Choroid plexus epithelial cell (primary cell): ENCODE data around the gene ELL3.

ENCODE experiments used
- DNase-seq: peaks from one replicate; pipeline ENCODE4 v3.0.0-alpha.2; 2010; ENCODE audit warnings: low read depth
- H3K4me3 ChIP-seq: 2 replicates; pipeline ENCODE4 v1.5.1; 2011; ENCODE audit warnings: low read depth, mild to moderate bottlenecking, control low read depth, low read length, moderate library complexity
- TF ChIP-seq, protein P1 (sequence below): conservative IDR thresholded peaks from 2 replicates; pipeline ENCODE4 v1.5.1; 2011; ENCODE audit warnings: low read depth, mild to moderate bottlenecking, control low read depth, inconsistent platforms, low read length, moderate library complexity

Gene ELL3

DNA sequence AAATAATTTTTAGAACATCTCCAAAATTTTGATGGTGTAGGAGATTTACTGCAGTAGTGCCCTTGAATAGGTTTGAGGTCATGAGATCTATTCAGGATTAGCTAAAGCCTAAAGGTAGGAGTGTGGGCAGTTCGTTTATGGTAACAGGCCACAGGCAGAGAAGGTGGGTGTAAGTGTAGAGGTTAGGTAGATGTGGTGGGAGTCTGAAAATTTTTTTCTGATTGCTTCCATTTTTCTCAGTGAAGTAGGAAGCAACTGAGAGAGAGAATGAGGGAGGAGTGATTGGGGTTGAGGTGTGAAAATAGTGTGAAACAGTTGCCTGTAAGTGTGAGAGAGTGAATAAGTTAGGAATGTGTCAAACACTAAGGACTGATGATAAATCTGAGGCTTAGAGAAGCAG lies 2.2 kb upstream of the ELL3 start:
- TF ChIP-seq, protein P1, sequence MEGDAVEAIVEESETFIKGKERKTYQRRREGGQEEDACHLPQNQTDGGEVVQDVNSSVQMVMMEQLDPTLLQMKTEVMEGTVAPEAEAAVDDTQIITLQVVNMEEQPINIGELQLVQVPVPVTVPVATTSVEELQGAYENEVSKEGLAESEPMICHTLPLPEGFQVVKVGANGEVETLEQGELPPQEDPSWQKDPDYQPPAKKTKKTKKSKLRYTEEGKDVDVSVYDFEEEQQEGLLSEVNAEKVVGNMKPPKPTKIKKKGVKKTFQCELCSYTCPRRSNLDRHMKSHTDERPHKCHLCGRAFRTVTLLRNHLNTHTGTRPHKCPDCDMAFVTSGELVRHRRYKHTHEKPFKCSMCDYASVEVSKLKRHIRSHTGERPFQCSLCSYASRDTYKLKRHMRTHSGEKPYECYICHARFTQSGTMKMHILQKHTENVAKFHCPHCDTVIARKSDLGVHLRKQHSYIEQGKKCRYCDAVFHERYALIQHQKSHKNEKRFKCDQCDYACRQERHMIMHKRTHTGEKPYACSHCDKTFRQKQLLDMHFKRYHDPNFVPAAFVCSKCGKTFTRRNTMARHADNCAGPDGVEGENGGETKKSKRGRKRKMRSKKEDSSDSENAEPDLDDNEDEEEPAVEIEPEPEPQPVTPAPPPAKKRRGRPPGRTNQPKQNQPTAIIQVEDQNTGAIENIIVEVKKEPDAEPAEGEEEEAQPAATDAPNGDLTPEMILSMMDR = no peak
- DNase-seq = no peak

DNA sequence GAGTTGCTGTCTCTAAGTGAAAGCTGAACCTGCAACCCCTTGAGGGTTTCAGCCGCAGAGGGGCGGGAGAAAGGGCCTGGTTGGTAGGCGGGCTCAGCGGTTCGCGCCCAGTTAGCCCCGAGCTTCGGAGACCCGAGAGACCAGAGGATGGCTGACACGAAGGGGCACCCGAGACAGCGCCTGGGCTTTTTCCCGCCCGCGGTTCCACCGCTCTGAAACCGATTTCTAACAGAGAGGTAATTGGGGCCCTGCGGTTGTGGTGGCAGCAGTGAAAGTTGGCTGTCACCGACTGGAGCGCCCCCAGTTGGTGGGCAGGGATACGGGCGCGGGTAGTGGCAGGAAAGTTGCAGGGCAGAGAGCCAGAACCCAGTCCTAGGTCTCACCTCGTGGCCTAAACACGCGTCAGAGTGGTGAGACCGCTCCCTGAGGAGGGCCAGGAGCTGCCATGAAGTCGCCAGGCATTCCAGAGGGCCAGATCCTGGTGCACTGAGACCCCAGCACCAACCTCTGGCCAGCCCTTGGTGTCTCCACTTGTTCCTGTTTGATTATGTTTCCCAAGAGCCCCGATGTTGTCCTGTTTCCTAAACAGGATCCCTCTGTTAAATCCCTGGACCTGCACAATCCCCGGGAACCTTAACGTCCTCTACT lies 625 bp upstream of the ELL3 start:
- TF ChIP-seq, protein P1 = peak; percentile 84
- DNase-seq = peak; percentile 70
- peak overlapping the region; percentile 66 for H3K4me3 ChIP-seq

More for the DNA sequence above, 2.2 kb upstream of the ELL3 start:
- H3K4me3 ChIP-seq = no peak overlapping the region

- TF ChIP-seq, protein P1 = no peak
- peak overlapping the region; percentile 66 for H3K4me3 ChIP-seq
- DNase-seq = no peak
Measured at GRCh38 chr15:43776101-43776717, 557 bp downstream of the ELL3 start.

- TF ChIP-seq, protein P1 = peak; percentile 48
- no peak for DNase-seq
- no peak overlapping the region for H3K4me3 ChIP-seq
Measured at GRCh38 chr15:43775411-43775965, 1.3 kb downstream of the ELL3 start.

- DNase-seq = no peak
- TF ChIP-seq, protein P1 = no peak
- H3K4me3 ChIP-seq = no peak overlapping the region
Measured at GRCh38 chr15:43774062-43774461, 2.7 kb downstream of the ELL3 start.

GRCh38 chr15:43772624-43773023 lies 4.1 kb downstream of the ELL3 start:
- no peak for DNase-seq
- H3K4me3 ChIP-seq = no peak overlapping the region
- TF ChIP-seq, protein P1 = no peak
